ENCODE data around the gene MAGEA10.
"Not testable (repeated sequence)": the region's sequence is repeated elsewhere in the genome, so short reads cannot be mapped to it uniquely, and the experiment has no call there.

Gene MAGEA10

DNA sequence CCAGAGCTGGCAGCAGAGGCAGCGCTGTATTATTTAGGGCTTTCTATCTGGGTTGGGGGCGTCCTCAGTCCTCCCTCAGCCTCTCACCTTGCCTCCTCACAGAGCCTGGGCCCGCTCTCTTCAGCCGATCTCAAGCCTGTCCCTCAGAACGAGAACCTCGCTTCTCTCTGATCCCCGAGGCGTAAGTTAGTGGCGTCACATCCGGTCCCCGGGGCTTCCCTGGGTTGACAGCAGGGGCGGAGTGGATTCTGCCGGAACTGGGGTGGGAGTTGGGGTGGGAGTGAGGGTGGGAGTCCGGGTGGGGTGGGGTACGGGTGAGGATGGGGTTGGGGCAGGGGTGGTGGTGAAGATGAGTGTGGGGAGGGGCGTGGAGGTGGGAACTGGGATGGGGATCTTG, at the start of gene MAGEA10:
TSS of gene MAGEA10 (minus strand) at position 190 of the 397 bp plus-strand sequence. CDS start 2,957 bp downstream, outside the sequence.
- H3K4me3 ChIP-seq (ENCODE audit: low read depth, low read length), result no peak within 1 kb of the TSS
- TF ChIP-seq CTCF (IDR thresholded peaks at IDR 0.05; ENCODE audit: borderline replicate concordance, insufficient read depth, low read depth, low read length), result no peak

DNA sequence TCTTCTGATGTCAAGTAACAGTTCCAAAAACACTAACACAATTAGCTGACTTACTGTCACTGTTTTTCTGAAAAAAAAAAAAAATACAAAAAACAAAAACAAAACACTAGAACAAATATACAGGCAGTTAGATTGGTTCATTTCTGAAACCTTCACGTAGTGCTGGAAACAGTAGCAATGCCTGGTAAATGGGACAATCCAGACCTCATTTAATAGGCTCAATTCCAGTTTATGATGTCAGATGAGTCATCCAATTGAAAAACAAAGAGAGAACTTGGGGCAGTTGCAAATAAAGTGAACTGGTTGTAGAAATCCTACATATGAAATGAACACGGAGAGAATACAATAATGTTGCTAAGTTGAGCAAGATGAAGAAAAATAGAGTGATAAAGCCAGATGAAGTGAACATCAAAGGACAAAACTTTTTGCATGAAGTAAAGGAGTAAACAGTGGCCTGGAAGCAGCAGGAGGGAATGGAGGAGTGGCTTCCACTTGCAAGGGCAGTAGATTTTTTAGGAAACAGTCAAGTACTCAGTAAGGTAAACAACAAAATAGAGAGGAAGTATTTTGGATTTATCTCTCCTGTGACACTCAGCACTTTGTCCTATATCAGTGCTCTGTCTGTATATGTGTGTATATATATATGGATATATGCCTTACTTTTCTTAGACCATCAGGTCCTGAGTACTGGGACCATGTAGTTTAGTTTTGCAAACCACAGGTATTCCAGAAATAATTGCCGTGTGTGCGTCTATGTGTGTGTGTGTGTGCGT, 39.3 kb upstream of the MAGEA10 start:
- H3K4me3 ChIP-seq (ENCODE audit: low read depth, low read length), result no peak overlapping the region
- no peak for TF ChIP-seq CTCF (IDR thresholded peaks at IDR 0.05; ENCODE audit: borderline replicate concordance, insufficient read depth, low read depth, low read length)

GRCh38 chrX:152177052-152177451, 38.7 kb upstream of the MAGEA10 start:
- no peak for TF ChIP-seq CTCF (IDR thresholded peaks at IDR 0.05; ENCODE audit: borderline replicate concordance, insufficient read depth, low read depth, low read length)
- no peak overlapping the region for H3K4me3 ChIP-seq (ENCODE audit: low read depth, low read length)

- not testable (repeated sequence) for H3K4me3 ChIP-seq (ENCODE audit: low read depth, low read length)
Observed at GRCh38 chrX:152175892-152176291, 37.5 kb upstream of the MAGEA10 start.

DNA sequence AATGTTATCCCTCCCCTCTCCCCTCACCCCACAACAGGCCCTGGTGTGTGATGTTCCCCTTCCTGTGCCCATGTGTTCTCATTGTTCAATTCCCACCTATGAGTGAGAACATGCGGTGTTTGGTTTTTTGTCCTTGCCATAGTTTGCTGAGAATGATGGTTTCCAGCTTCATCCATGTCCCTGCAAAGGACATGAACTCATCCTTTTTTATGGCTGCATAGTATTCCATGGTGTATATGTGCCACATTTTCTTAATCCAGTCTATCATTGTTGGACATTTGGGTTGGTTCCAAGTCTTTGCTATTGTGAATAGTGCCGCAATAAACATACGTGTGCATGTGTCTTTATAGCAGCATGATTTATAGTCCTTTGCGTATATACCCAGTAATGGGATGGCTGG, 35.5 kb upstream of the MAGEA10 start:
- H3K4me3 ChIP-seq (ENCODE audit: low read depth, low read length), result not testable (repeated sequence)

DNA sequence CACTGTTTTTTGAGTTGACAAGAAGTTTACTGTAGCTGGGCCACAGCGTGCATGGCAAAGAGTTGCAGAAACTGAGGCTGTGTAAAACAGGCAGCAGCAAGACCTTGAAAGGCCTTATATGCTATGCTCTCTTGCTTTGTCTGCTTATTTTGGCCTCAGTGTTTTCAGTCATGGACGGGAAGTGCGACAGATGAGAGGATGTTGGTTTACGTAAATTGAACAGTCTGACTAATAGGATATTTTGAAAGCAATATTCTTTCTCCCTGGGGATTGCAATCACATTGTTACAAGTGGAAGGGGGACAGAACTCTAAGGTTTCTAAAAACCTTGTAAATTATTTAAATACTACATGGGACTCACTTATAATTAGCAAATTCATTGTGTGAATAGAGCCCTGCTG, 32.2 kb upstream of the MAGEA10 start:
- no peak for TF ChIP-seq CTCF (IDR thresholded peaks at IDR 0.05; ENCODE audit: borderline replicate concordance, insufficient read depth, low read depth, low read length)
- H3K4me3 ChIP-seq (ENCODE audit: low read depth, low read length), result no peak overlapping the region

DNA sequence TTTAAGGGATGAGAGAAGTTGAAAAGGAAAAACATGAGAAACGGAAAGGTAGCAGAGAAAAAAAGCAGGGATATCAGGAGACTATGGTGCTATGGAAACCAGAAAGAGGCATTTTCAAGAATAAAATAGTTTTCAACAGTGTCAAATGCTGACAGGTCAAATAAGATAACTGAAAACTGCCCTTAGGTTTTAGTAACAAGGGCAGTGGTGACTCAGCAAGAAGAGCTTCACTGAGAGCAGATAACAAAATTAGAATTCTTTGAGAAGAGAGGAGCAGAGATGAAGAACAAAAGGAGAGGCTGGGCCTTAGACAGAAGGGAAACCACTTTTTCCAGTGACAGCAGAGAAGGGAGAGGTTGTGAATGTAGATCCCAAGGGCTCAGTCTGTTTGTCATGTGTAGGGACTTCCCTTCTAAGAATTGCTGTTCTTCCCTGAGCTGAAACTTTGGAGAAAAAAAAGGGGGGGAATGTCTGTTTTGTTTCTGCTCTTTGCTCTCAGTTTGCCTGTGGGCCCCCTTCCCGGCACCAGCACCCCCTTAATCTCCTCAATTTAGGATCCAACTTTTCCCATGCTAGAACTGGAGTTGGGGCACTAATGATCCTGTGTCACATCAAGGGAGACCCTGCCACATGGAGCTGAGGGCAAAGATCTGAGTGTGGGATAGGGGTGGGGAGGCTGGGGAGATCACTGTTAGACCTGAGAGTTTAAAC, 26.8 kb upstream of the MAGEA10 start:
- H3K4me3 ChIP-seq (ENCODE audit: low read depth, low read length), result no peak overlapping the region
- TF ChIP-seq CTCF (IDR thresholded peaks at IDR 0.05; ENCODE audit: borderline replicate concordance, insufficient read depth, low read depth, low read length), result no peak

DNA sequence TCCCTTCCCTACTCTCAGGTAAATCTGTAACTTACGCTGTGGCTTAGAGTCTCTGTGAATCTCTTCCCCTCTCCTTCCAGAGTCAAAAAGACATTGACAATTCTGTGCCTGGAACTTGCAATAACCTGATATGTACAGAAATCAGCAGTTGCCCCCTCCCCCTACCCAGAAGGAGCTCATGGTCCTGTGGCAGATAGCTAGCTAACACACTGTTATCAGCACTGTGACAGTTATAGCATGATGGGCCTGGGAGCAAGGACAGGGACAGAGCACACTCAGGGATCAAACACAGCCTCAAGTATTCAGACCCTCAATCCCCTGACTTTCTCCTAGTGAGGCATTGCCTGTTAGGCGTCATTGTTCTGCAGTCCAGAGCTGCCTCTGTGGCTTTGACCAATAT, 18.7 kb upstream of the MAGEA10 start:
- no peak for TF ChIP-seq CTCF (IDR thresholded peaks at IDR 0.05; ENCODE audit: borderline replicate concordance, insufficient read depth, low read depth, low read length)
- H3K4me3 ChIP-seq (ENCODE audit: low read depth, low read length), result no peak overlapping the region

Measured in GM12875 (cell line).